Right lobe of liver (tissue), 4 donors: ENCODE measurements around the gene ZNF672.

Source experiments
- POLR2A ChIP-seq: fragments of 450-650 bp; IDR thresholded peaks from one replicate; pipeline ENCODE4 v1.6.1; 2017; ENCODE audit warnings: antibody characterized with exemption, mild to moderate bottlenecking
- TF ChIP-seq, protein P1 (sequence below), 4 donors: fragments of 200-600 bp in 3 of 4; fragments of 450-650 bp in 1 of 4; IDR thresholded peaks; one replicate each; pipeline versions ENCODE4 v1.5.1 to v1.8.0; 2016 to 2022; ENCODE audit warnings: antibody characterized with exemption in 4 of 4, mild to moderate bottlenecking in 2 of 4
- donor health status: DM: no; HTN: no; CAD: no.
- donor health status: DM: no; HTN: no; CAD: no.
- donor health status: DM: no; HTN: yes; CAD: no.

DNA sequence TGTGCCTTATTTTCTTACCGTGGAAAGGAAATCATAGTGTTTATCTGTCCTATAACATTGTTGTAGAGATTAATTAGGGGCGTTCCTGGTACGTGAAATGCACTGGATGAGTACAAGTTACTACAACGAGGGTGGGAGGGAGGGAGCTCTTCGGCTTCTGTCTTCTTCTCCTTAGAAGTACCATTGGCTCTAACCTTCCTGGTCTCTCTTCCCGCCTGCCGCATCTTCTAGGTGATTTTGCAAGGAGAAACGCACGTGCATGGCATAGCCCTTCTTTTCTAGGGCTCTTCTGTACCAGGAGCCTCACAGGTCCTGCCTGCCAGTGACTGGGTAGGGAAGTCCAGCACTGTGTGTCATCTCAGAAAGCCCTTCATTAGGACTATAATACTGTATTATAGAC lies 29.1 kb upstream of the ZNF672 start:
- TF ChIP-seq, protein P1, sequence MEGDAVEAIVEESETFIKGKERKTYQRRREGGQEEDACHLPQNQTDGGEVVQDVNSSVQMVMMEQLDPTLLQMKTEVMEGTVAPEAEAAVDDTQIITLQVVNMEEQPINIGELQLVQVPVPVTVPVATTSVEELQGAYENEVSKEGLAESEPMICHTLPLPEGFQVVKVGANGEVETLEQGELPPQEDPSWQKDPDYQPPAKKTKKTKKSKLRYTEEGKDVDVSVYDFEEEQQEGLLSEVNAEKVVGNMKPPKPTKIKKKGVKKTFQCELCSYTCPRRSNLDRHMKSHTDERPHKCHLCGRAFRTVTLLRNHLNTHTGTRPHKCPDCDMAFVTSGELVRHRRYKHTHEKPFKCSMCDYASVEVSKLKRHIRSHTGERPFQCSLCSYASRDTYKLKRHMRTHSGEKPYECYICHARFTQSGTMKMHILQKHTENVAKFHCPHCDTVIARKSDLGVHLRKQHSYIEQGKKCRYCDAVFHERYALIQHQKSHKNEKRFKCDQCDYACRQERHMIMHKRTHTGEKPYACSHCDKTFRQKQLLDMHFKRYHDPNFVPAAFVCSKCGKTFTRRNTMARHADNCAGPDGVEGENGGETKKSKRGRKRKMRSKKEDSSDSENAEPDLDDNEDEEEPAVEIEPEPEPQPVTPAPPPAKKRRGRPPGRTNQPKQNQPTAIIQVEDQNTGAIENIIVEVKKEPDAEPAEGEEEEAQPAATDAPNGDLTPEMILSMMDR (IDR thresholded peaks at IDR 0.05): no peak
- TF ChIP-seq POLR2A: no peak
